ENCODE data around the gene MICAL1. TPM values are rescaled to one million over a fixed set of nuclear protein-coding genes. Genes with fewer than 3 reads are reported as not detected.

The MICAL1 gene
- total RNA-seq, 4 donors from 2014 or later = 14.3 to 33.6 (median 21.7) TPM

DNA sequence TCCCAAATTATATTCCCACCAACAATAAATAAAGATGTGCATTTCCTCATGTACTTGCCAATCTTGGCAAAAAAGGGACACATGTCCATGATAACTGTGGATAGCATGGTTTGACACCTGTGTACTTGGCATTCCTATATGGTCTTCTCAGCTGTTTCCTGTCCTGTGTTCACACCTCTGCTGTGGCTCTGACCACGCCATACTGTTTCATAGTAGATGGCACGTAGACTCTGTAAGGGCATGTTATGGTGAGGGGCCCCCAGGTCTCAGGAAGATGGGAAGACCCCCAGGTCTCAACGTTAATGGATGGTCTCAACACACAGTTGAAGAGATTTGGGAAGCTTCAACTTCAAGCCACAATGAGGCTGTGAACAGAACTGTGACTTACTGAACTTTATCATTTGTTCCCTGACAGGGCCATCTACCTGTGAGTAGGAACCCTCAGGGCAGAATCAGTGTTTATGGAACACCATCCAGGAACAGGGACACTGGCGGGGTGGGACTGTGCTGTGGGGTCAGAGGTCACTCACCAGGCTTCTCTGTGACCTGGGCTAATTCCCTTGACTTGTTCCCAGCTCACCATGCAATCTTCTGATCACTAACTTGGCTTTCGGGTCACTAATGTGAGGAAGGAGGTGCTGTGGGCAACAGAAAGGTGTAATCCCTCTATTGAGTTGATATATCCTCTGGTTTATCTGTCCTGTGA, 15.7 kb upstream of the MICAL1 start:
- peaks cover 27 to 43% of the 10 kb centered on the region in 2 donors for H3K36me3 ChIP-seq

DNA sequence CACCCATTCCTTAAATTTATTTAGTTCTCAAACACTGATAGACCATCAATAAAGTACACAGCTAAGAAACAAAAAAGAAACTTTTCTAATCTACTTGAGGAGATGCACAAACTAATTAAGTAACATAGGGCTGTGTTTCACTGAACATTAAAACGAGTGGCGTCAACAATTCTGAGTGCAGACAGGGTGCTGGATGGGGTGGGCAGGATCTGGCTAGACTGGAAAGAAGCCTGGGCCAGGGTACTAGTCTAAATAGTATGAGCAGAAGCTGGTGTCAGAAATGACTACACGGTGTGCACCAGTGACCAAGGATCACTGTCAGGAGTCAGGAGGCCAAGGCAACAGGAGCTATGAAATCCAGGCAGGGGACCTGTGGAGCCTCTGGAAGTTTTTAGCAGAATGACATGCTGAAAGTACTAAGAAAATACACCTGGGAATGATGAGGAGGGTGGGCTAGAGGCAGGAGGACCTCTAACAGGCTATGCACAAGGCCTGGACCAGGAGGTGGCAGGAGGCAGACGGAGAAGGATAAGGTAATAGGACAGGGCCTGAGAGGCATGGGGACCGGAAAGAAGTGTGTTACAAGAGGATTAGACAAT, 14.1 kb upstream of the MICAL1 start:
- intact Hi-C loops (cut with DNase I) = no loop called here
- TF ChIP-seq, protein P1, sequence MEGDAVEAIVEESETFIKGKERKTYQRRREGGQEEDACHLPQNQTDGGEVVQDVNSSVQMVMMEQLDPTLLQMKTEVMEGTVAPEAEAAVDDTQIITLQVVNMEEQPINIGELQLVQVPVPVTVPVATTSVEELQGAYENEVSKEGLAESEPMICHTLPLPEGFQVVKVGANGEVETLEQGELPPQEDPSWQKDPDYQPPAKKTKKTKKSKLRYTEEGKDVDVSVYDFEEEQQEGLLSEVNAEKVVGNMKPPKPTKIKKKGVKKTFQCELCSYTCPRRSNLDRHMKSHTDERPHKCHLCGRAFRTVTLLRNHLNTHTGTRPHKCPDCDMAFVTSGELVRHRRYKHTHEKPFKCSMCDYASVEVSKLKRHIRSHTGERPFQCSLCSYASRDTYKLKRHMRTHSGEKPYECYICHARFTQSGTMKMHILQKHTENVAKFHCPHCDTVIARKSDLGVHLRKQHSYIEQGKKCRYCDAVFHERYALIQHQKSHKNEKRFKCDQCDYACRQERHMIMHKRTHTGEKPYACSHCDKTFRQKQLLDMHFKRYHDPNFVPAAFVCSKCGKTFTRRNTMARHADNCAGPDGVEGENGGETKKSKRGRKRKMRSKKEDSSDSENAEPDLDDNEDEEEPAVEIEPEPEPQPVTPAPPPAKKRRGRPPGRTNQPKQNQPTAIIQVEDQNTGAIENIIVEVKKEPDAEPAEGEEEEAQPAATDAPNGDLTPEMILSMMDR (IDR thresholded peaks at IDR 0.05) = no peak
- TF ChIP-seq POLR2A (IDR thresholded peaks at IDR 0.05) = no peak
- Histone ChIP-seq H3K36me3 (peaks cover 25 to 40% of the 10 kb centered on the region in 2 donors), H3K27me3 (no peaks in the 10 kb centered on the region), H3K9me3 (no peaks in the 10 kb centered on the region), H3K4me3 (replicated peaks in 1 of 3) (no peak overlapping the region), H3K27ac (no peak overlapping the region), H3K4me1 (peaks cover 5 to 17% of the 10 kb centered on the region in 2 donors)
- no peak for DNase-seq
- WGBS, 2 donors = 92 to 93% methylated on average over 5 of the region's 5 CpGs

More for the DNA sequence above, 15.7 kb upstream of the MICAL1 start:
- intact Hi-C loops (cut with DNase I) = no loop called here
- H3K4me3 ChIP-seq (replicated peaks in 1 of 3) = no peak overlapping the region
- H3K4me1 ChIP-seq = peaks cover 0 to 4% of the 10 kb centered on the region in 2 donors
- no peak for TF ChIP-seq POLR2A (IDR thresholded peaks at IDR 0.05)
- H3K9me3 ChIP-seq = no peaks in the 10 kb centered on the region
- WGBS, 2 donors = 94 to 99% methylated on average over 5 of the region's 5 CpGs
- H3K27me3 ChIP-seq = no peaks in the 10 kb centered on the region
- DNase-seq = no peak
- no peak overlapping the region for H3K27ac ChIP-seq

DNA sequence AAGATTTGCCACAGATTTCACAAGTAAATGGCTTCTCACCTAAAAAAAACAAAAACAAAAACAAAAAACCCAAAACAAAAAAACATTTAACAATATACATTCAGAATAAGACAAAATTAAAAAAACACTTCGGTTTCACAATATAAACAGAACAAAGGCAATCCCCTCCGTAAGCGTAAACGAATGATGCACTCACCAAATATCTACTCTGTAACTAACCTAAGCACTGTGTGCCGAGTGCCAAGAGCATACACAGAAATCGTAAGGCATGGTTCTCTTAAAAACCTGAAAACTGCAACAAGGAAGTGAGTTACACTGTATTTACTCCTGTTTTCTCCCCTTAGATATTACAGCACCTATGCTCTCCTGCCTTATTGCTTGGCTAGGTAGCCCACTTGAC, 12.1 kb upstream of the MICAL1 start:
- Histone ChIP-seq H3K4me1 (peaks cover 5 to 17% of the 10 kb centered on the region in 2 donors), H3K36me3 (peaks cover 6 to 24% of the 10 kb centered on the region in 2 donors), H3K27ac (no peak overlapping the region), H3K27me3 (no peaks in the 10 kb centered on the region), H3K9me3 (no peaks in the 10 kb centered on the region), H3K4me3 (replicated peaks in 1 of 3) (no peak overlapping the region)
- intact Hi-C loops (cut with DNase I) = no loop called here
- TF ChIP-seq, protein P1 (IDR thresholded peaks at IDR 0.05) = no peak
- TF ChIP-seq POLR2A (IDR thresholded peaks at IDR 0.05) = no peak
- 96 to 97% methylated on average over 6 of the region's 6 CpGs for WGBS, 2 donors
- no peak for DNase-seq

DNA sequence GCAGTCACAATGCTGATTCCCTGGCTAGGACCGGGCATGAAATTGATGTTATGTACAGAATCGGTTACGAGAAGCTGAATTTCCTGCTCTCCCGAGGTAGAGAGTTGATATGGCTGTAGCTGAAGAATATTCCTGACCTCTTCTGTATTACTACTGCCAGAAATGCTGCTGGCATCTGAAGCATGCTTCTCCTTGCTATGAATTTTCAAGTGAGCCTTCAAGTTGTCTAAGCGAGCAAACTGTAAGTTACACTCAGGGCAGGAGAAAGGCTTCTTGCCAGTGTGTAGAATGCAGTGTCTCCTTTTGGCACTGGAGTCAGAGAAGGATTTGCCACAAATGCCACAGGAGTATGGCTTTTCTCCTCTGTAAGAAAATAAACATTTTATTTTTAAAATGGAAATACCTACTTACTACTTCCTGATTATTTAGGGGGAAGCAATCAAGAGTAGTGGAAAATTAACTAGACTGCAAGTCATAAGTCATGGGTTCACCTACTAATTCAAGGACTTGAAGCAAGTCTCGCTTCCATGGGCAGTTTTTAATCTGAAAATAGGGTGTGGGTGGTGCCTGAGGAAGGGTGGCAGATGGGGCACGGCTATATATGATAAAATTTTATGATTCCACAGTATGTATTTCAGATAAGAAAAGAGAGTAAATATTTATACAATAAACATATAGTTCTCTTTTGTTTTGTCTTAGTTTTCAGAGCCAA, 10.8 kb upstream of the MICAL1 start:
- Histone ChIP-seq H3K27ac (peak overlapping the region; percentile 71 to 88 (median 84)), H3K27me3 (no peaks in the 10 kb centered on the region), H3K4me3 (replicated peaks in 1 of 3) (no peak overlapping the region), H3K36me3 (peaks cover 0 to 16% of the 10 kb centered on the region in 2 donors), H3K4me1 (peaks cover 5 to 17% of the 10 kb centered on the region in 2 donors), H3K9me3 (no peaks in the 10 kb centered on the region)
- peak; percentile 38 to 56 for DNase-seq
- WGBS, 2 donors = 52 to 67% methylated on average over 7 of the region's 7 CpGs
- TF ChIP-seq POLR2A (IDR thresholded peaks at IDR 0.05) = no peak
- TF ChIP-seq, protein P1 (IDR thresholded peaks at IDR 0.05) = no peak
- intact Hi-C loops (cut with DNase I) = no loop called here

DNA sequence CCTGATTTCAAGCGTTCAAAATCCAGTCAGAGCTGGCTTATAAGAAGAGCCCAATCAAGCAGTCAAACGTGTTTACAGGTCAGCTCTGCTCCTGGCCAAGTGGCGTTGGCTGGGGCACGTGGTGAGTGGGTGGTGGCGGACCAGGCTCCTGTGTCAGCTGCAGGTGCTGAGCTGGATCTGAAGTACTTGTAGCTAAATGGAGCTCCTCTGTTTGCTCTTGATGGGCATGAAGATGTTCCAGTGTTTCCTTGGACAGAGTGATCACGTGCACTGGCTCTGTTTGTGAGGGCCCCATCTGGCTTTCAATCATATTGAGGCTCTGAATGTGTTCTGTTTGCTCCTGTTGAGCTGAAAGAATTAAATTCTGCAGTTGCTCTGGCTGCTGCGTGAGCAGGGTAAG, 10.2 kb upstream of the MICAL1 start:
- no peaks in the 10 kb centered on the region for H3K27me3 ChIP-seq
- H3K9me3 ChIP-seq = no peaks in the 10 kb centered on the region
- TF ChIP-seq, protein P1 (IDR thresholded peaks at IDR 0.05) = no peak
- TF ChIP-seq POLR2A (IDR thresholded peaks at IDR 0.05) = no peak
- H3K4me3 ChIP-seq (replicated peaks in 1 of 3) = no peak overlapping the region
- intact Hi-C loops (cut with DNase I) = no loop called here
- WGBS, 2 donors = 42 to 75% methylated on average over 4 to 7 of the region's 7 CpGs
- DNase-seq = peak; percentile 96 to 97
- H3K36me3 ChIP-seq = peaks cover 0 to 10% of the 10 kb centered on the region in 2 donors
- H3K27ac ChIP-seq = peak overlapping the region; percentile 71 to 88 (median 84)
- H3K4me1 ChIP-seq = peaks cover 9 to 19% of the 10 kb centered on the region in 2 donors

All from thyroid gland (tissue), 4 donors.